ENCODE measurements around the gene NDUFAB1.

DNA sequence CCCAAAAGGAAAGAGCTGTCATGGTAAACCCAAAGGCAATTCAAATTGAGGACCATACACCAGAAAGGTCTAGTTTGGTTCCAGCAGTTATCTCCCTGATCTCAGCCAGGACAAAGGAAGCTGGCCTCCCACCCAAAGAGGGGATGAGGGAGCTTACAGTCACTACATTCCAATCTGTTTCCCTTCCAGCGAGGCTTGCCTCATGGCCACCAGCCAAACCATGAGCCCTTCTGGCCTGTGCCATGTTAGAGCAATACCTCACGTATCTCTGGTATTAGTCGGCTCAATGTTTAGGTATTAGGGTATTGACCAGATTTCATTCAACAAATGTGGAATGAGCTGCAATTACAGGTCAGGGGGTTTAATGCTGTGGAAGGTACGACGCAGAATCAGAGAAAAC is 8.4 kb downstream of the NDUFAB1 start:
- TF ChIP-seq, protein P1, sequence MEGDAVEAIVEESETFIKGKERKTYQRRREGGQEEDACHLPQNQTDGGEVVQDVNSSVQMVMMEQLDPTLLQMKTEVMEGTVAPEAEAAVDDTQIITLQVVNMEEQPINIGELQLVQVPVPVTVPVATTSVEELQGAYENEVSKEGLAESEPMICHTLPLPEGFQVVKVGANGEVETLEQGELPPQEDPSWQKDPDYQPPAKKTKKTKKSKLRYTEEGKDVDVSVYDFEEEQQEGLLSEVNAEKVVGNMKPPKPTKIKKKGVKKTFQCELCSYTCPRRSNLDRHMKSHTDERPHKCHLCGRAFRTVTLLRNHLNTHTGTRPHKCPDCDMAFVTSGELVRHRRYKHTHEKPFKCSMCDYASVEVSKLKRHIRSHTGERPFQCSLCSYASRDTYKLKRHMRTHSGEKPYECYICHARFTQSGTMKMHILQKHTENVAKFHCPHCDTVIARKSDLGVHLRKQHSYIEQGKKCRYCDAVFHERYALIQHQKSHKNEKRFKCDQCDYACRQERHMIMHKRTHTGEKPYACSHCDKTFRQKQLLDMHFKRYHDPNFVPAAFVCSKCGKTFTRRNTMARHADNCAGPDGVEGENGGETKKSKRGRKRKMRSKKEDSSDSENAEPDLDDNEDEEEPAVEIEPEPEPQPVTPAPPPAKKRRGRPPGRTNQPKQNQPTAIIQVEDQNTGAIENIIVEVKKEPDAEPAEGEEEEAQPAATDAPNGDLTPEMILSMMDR (IDR thresholded peaks at IDR 0.05), result no peak
- TF ChIP-seq POLR2AphosphoS5 (IDR thresholded peaks at IDR 0.05), result no peak
